ENCODE measurements around the gene CMSS1.

GRCh38 chr3:100081986-100082692, 264.5 kb downstream of the CMSS1 start:
- TF ChIP-seq CTCF (IDR thresholded peaks at IDR 0.05) (no peak), POLR2A (IDR thresholded peaks at IDR 0.05) (no peak)
